OCI-LY3 (cell line): ENCODE measurements around the gene RFX3.

Source experiments
- EZH2phosphoT487 ChIP-seq: fragments of 200-600 bp; shearing (Covaris generic); IDR thresholded peaks from 2 replicates; pipeline ENCODE4 v1.6.1; 2018; ENCODE audit warnings: antibody characterized with exemption, mixed run types, low read depth
- TF ChIP-seq, protein P1 (sequence below): fragments of 200-600, 300-600 bp; sonication (generic); IDR thresholded peaks from 2 replicates; pipeline ENCODE4 v1.5.1; 2014; ENCODE audit warnings: antibody characterized with exemption, low read length, low read depth

- TF ChIP-seq, protein P1, sequence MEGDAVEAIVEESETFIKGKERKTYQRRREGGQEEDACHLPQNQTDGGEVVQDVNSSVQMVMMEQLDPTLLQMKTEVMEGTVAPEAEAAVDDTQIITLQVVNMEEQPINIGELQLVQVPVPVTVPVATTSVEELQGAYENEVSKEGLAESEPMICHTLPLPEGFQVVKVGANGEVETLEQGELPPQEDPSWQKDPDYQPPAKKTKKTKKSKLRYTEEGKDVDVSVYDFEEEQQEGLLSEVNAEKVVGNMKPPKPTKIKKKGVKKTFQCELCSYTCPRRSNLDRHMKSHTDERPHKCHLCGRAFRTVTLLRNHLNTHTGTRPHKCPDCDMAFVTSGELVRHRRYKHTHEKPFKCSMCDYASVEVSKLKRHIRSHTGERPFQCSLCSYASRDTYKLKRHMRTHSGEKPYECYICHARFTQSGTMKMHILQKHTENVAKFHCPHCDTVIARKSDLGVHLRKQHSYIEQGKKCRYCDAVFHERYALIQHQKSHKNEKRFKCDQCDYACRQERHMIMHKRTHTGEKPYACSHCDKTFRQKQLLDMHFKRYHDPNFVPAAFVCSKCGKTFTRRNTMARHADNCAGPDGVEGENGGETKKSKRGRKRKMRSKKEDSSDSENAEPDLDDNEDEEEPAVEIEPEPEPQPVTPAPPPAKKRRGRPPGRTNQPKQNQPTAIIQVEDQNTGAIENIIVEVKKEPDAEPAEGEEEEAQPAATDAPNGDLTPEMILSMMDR = no peak
- TF ChIP-seq EZH2phosphoT487 = no peak
Measured at GRCh38 chr9:3500044-3500443, 25.8 kb downstream of the RFX3 start.
